Hepatocyte (in vitro differentiated cells): ENCODE measurements around the gene CCDC182.

ENCODE experiments used
- EZH2 ChIP-seq: fragments of 200-600 bp; sonication (generic); IDR thresholded peaks from 2 replicates; pipeline ENCODE4 v1.6.1; 2016; ENCODE audit warnings: antibody characterized with exemption, mild to moderate bottlenecking, borderline replicate concordance
- TF ChIP-seq, protein P1 (sequence below): fragments of 200-600 bp; sonication (generic); IDR thresholded peaks from 2 replicates; pipeline ENCODE4 v1.5.1; 2016; ENCODE audit warnings: antibody characterized with exemption, mild to moderate bottlenecking; ENCODE audit not compliant: poor library complexity

DNA sequence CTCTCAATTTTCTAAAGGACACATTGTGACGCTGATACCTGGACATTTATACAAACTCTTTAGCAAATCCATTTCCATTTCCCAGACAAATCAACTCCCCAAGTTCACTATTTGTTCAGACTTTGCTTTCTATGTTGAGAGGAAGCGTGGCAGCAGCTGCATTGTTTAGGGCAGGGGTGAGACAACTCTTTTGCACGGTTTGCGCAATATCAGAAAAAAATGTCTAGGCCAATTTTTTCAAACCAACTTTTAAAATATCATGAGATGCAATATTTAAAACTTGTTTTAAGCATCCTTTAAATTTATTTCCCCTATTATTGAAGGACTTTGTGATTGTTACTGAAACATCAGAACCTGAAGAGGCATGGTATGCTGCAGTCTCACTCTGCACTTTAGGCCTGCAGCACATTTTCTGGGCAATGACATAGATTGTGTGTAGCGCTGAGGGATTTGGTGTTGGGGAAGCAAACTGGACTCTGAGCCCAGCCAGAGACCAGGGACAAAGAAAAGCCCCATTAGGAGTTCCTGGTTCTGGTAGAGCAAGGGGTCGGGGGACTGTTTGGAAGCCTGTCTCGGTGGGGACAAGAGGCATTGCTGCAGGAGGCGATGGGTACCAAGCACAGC, 6.4 kb upstream of the CCDC182 start:
- TF ChIP-seq, protein P1, sequence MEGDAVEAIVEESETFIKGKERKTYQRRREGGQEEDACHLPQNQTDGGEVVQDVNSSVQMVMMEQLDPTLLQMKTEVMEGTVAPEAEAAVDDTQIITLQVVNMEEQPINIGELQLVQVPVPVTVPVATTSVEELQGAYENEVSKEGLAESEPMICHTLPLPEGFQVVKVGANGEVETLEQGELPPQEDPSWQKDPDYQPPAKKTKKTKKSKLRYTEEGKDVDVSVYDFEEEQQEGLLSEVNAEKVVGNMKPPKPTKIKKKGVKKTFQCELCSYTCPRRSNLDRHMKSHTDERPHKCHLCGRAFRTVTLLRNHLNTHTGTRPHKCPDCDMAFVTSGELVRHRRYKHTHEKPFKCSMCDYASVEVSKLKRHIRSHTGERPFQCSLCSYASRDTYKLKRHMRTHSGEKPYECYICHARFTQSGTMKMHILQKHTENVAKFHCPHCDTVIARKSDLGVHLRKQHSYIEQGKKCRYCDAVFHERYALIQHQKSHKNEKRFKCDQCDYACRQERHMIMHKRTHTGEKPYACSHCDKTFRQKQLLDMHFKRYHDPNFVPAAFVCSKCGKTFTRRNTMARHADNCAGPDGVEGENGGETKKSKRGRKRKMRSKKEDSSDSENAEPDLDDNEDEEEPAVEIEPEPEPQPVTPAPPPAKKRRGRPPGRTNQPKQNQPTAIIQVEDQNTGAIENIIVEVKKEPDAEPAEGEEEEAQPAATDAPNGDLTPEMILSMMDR = no peak
- TF ChIP-seq EZH2 = no peak
